CD4-positive, CD25-positive, alpha-beta regulatory T cell (primary cell): Measurements from ENCODE around the gene IL1RAPL1. TPM values are rescaled to one million over a fixed set of nuclear protein-coding genes. Genes with fewer than 3 reads are reported as not detected.
"Not testable (repeated sequence)": the region's sequence is repeated elsewhere in the genome, so short reads cannot be mapped to it uniquely, and the experiment has no call there.

Experiments
- ATAC-seq, 2 donors: fragments of 150-1000 bp; cut with Tn5 transposase; one replicate each; pipeline ENCODE4 v1.10.0; 2021; ENCODE audit warnings: low read depth in 2 of 2, moderate number of reproducible peaks in 2 of 2, moderate library complexity in 1 of 2
- DNase-seq, 3 donors: peaks; one replicate each; pipeline versions ENCODE4 v3.0.0 to v3.0.0-alpha.2; 2012 to 2022; ENCODE audit warnings: mixed read lengths in 1 of 3
- H3K27ac ChIP-seq: one replicate; pipeline ENCODE4 v1.7.0; 2013; ENCODE audit warnings: mild to moderate bottlenecking, low read length; ENCODE audit not compliant: insufficient read depth, poor library complexity, severe bottlenecking
- H3K27me3 ChIP-seq: one replicate; pipeline ENCODE4 v1.7.0; 2013; ENCODE audit warnings: low read length; ENCODE audit not compliant: control insufficient read depth, insufficient read depth
- H3K36me3 ChIP-seq: one replicate; pipeline ENCODE4 v1.7.0; 2013; ENCODE audit warnings: mild to moderate bottlenecking, low read length, moderate library complexity; ENCODE audit not compliant: control insufficient read depth, insufficient read depth
- H3K4me1 ChIP-seq: 2 replicates; pipeline ENCODE4 v1.7.0; 2013; ENCODE audit warnings: mild to moderate bottlenecking, low read length; ENCODE audit not compliant: insufficient read depth, control insufficient read depth, poor library complexity, severe bottlenecking
- H3K4me3 ChIP-seq: one replicate; pipeline ENCODE4 v1.7.0; 2013; ENCODE audit warnings: low read depth, mild to moderate bottlenecking, low read length, moderate library complexity
- H3K9me3 ChIP-seq, 2 experiments: 1 replicate in 1 of 2; 2 replicates in 1 of 2; pipeline ENCODE4 v1.7.0; 2013; ENCODE audit warnings: low read length in 2 of 2, mild to moderate bottlenecking in 1 of 2, moderate library complexity in 1 of 2; ENCODE audit not compliant: control insufficient read depth in 2 of 2
- H3K27ac Mint-ChIP-seq, 3 donors: one replicate each; pipeline ENCODE4 v1.8.0; 2020 to 2022; ENCODE audit warnings: mild to moderate bottlenecking in 3 of 3, mixed read lengths in 3 of 3, moderate library complexity in 2 of 3
- H3K27me3 Mint-ChIP-seq: one replicate; pipeline ENCODE4 v1.8.0; 2022; ENCODE audit warnings: mild to moderate bottlenecking, mixed read lengths
- H3K36me3 Mint-ChIP-seq: one replicate; pipeline ENCODE4 v1.8.0; 2020; ENCODE audit warnings: mixed read lengths
- H3K4me1 Mint-ChIP-seq, 4 donors: one replicate each; pipeline ENCODE4 v1.8.0; 2020 to 2022; ENCODE audit warnings: mixed read lengths in 4 of 4, mild to moderate bottlenecking in 1 of 4
- H3K4me3 Mint-ChIP-seq, 4 donors: one replicate each; pipeline ENCODE4 v1.8.0; 2020 to 2022; ENCODE audit warnings: mild to moderate bottlenecking in 4 of 4, mixed read lengths in 4 of 4, moderate library complexity in 3 of 4
- H3K9me3 Mint-ChIP-seq, 7 donors: one replicate each; pipeline ENCODE4 v1.8.0; 2020 to 2022; ENCODE audit warnings: mixed read lengths in 7 of 7, mild to moderate bottlenecking in 3 of 7, moderate library complexity in 2 of 7
- polyA plus RNA-seq, 4 donors: library from polyadenylated mRNA; unstranded; fragments of 300-500 nt; fragmentation: Illumina TruSeq; gene quantifications; one replicate each; pipeline ENCODE4 v1.2.3, GENCODE V29; 2021
- total RNA-seq: library from RNA; stranded (reverse); gene quantifications from one replicate; pipeline ENCODE4 v1.2.3, GENCODE V29; 2022

The IL1RAPL1 gene
- total and polyA plus RNA-seq, 5 donors from 2014 or later: not detected

DNA sequence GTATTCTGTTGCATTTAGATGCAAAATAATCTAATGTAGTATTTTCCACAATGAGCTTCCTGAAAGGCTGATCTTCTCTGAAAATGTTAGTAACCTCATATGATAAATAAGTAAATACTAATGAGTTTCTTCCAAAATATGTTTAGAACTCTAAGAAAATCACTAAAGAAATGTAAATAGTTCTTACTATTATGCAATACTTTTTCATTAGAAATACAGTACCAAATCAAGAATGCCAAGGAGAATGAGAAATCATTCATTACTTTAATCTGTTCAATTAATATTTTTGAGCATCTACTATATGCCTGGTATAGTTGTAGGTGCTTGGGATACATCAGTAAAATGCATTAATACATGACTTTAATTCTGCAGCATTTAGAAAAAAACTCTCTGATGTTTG lies 130.6 kb downstream of the IL1RAPL1 start:
- Mint-ChIP-seq H3K36me3 (no peaks in the 10 kb centered on the region), H3K4me1 (no peaks in the 10 kb centered on the region), H3K27ac (no peak overlapping the region), H3K4me3 (no peak overlapping the region), H3K9me3 (peaks cover 0 to 7% (median 2%) of the 10 kb centered on the region in 7 donors), H3K27me3 (no peaks in the 10 kb centered on the region)
- ATAC-seq (no peak), DNase-seq (no peak)
- H3K9me3 ChIP-seq: no peaks in the 10 kb centered on the region
- H3K4me3 ChIP-seq: no peak overlapping the region
- no peak overlapping the region for H3K27ac ChIP-seq
- no peaks in the 10 kb centered on the region for H3K36me3 ChIP-seq
- H3K27me3 ChIP-seq: no peaks in the 10 kb centered on the region
- no peaks in the 10 kb centered on the region for H3K4me1 ChIP-seq

DNA sequence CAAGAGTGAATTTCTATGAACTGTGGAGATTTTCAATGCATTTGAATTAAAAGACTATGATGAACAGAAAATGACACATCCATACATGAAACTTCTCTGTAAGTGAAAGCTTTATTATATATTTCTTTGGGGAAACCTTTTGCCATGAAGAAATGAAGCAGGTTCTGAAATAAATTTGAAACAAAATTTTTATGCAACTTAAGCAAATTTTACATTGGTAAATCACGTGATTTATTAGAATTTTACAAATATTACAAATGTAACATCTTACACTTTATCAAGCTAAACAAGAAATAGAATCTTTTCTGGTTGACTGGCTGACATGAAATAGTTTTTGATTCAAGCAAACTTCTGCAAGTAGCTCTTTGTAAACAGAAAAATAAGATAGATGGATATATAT lies 131.2 kb downstream of the IL1RAPL1 start:
- no peaks in the 10 kb centered on the region for H3K4me1 Mint-ChIP-seq
- H3K27me3 Mint-ChIP-seq: no peaks in the 10 kb centered on the region
- Histone ChIP-seq H3K36me3 (no peaks in the 10 kb centered on the region), H3K4me3 (no peak overlapping the region), H3K4me1 (no peaks in the 10 kb centered on the region), H3K9me3 (no peaks in the 10 kb centered on the region), H3K27me3 (no peaks in the 10 kb centered on the region), H3K27ac (no peak overlapping the region)
- DNase-seq (no peak), ATAC-seq (no peak)
- no peaks in the 10 kb centered on the region for H3K36me3 Mint-ChIP-seq
- H3K4me3 Mint-ChIP-seq: no peak overlapping the region
- H3K9me3 Mint-ChIP-seq: peaks cover 0 to 7% (median 5%) of the 10 kb centered on the region in 7 donors
- no peak overlapping the region for H3K27ac Mint-ChIP-seq

DNA sequence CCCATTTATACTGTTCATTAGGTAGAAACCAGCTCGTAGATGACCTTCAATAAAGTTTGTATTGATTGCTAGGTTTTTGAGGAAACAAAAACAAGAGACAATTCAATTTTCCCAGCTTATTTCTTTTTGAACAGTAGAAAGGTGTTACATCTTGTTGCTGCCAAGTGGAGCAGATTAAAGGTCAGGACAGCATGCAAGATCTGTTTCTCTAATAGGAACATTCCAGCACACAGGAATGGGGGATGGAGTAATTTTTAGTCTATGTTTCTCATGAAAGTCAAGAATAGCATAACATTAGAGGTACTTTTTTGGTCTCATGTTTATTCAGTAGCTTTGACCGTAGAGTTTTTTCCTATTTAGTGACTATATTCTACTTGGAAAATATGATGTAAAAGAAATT lies 132.4 kb downstream of the IL1RAPL1 start:
- DNase-seq: no peak
- Histone ChIP-seq H3K36me3 (no peaks in the 10 kb centered on the region), H3K9me3 (no peaks in the 10 kb centered on the region), H3K27me3 (no peaks in the 10 kb centered on the region), H3K4me1 (no peaks in the 10 kb centered on the region), H3K4me3 (no peak overlapping the region), H3K27ac (no peak overlapping the region)
- no peaks in the 10 kb centered on the region for H3K4me1 Mint-ChIP-seq
- H3K4me3 Mint-ChIP-seq: no peak overlapping the region
- no peaks in the 10 kb centered on the region for H3K36me3 Mint-ChIP-seq
- H3K9me3 Mint-ChIP-seq: peaks cover 0 to 10% (median 5%) of the 10 kb centered on the region in 7 donors
- ATAC-seq: no peak
- no peaks in the 10 kb centered on the region for H3K27me3 Mint-ChIP-seq
- no peak overlapping the region for H3K27ac Mint-ChIP-seq

DNA sequence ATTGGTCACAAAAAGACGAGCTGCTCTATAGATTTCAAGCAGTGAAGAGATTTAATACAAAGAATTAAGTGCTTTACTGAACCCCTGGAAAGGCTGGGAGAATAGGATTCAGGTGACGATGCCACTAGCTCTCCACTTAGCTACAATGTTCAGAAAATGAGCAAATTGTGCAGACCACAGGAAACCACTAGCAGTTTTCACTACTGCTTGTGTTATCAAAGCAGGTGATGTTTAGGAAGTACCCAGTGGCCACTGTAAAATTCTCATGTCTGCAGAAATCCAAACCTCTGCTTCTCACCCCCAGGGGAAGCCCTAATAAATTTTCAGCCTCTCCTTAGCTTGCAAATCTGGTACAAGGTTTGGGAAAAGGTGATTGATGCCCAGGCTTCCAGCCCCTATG lies 165.1 kb downstream of the IL1RAPL1 start:
- no peaks in the 10 kb centered on the region for H3K27me3 Mint-ChIP-seq
- ATAC-seq: no peak
- H3K4me3 Mint-ChIP-seq: no peak overlapping the region
- Histone ChIP-seq H3K4me1 (no peaks in the 10 kb centered on the region), H3K36me3 (no peaks in the 10 kb centered on the region), H3K27me3 (no peaks in the 10 kb centered on the region), H3K9me3 (no peaks in the 10 kb centered on the region), H3K4me3 (no peak overlapping the region), H3K27ac (no peak overlapping the region)
- no peaks in the 10 kb centered on the region for H3K36me3 Mint-ChIP-seq
- no peak overlapping the region for H3K27ac Mint-ChIP-seq
- peaks cover 0 to 4% (median 0%) of the 10 kb centered on the region in 4 donors for H3K4me1 Mint-ChIP-seq
- no peak for DNase-seq
- H3K9me3 Mint-ChIP-seq: peaks cover 0 to 9% (median 3%) of the 10 kb centered on the region in 7 donors

DNA sequence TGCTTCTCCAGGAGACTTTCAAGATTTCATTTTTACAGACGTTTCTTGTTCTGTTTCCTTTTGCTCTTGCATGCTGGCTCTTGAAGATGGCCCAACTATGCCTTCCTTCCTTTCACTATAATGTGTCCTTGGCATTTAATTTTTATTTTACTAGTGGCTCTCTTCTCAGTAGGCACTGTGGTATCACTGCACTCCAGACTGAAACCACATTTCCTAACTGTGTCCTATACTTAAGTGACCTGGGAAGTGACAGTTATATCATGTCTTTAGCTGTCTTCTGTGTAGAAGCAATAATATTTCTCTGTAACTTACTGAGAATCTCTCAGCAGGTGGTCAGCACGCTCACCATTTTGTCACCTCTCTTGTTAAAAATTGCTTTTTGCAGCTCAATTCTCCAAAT lies 168.9 kb downstream of the IL1RAPL1 start:
- peaks cover 0 to 4% (median 0%) of the 10 kb centered on the region in 4 donors for H3K4me1 Mint-ChIP-seq
- no peaks in the 10 kb centered on the region for H3K4me1 ChIP-seq
- H3K4me3 ChIP-seq: no peak overlapping the region
- no peak overlapping the region for H3K27ac Mint-ChIP-seq
- H3K9me3 ChIP-seq: no peaks in the 10 kb centered on the region
- H3K36me3 Mint-ChIP-seq: no peaks in the 10 kb centered on the region
- H3K36me3 ChIP-seq: no peaks in the 10 kb centered on the region
- DNase-seq (no peak), ATAC-seq (no peak)
- peaks cover 0 to 5% (median 1%) of the 10 kb centered on the region in 7 donors for H3K9me3 Mint-ChIP-seq
- no peaks in the 10 kb centered on the region for H3K27me3 ChIP-seq
- no peak overlapping the region for H3K4me3 Mint-ChIP-seq
- no peaks in the 10 kb centered on the region for H3K27me3 Mint-ChIP-seq
- H3K27ac ChIP-seq: no peak overlapping the region

DNA sequence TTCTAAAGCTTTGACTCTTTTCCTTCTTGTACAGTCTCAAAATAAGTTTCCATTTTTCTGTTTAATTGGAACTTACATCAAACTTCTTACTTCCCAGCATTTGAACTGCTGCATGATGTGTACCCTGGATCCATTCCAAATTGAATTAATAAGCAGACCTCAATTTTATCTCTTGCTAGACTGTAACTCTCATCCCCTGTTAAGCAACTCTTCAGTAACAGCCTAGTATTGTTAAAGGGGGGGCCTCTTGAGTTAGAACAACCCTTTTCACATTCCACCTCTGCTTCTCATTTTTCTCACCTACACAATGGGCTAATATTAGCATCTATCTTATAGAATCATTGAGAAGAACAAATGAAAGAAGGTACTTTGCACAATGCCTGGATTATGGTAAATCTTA lies 169.4 kb downstream of the IL1RAPL1 start:
- H3K4me3 Mint-ChIP-seq: no peak overlapping the region
- H3K4me3 ChIP-seq: no peak overlapping the region

DNA sequence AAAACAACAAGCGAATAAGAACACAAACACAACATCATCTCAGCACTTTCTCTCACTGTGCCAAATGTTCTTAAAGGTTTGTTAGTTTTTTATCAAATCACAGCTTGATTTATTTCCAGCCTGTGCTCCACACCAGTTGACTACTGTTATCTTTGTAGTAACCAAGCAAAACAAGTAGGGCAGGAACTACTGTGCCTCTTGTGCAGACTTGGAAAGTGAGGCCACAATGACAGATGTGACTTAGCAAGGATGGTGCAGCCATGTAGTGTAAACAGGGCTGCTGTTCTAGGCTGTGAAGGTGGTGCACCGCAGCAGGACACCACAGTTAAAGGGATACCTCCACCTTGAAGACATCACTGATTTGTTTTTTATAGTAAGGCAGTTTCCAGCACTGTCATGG lies 170.0 kb downstream of the IL1RAPL1 start:
- H3K4me3 ChIP-seq: no peak overlapping the region
- peaks cover 0 to 4% (median 0%) of the 10 kb centered on the region in 4 donors for H3K4me1 Mint-ChIP-seq
- no peaks in the 10 kb centered on the region for H3K4me1 ChIP-seq
- H3K27me3 Mint-ChIP-seq: no peaks in the 10 kb centered on the region
- no peak for DNase-seq
- H3K27me3 ChIP-seq: no peaks in the 10 kb centered on the region
- no peak overlapping the region for H3K4me3 Mint-ChIP-seq
- no peak overlapping the region for H3K27ac Mint-ChIP-seq
- no peaks in the 10 kb centered on the region for H3K36me3 ChIP-seq
- ATAC-seq: no peak
- no peaks in the 10 kb centered on the region for H3K9me3 ChIP-seq
- no peak overlapping the region for H3K27ac ChIP-seq
- H3K36me3 Mint-ChIP-seq: no peaks in the 10 kb centered on the region
- peaks cover 0 to 5% (median 2%) of the 10 kb centered on the region in 7 donors for H3K9me3 Mint-ChIP-seq

More for the DNA sequence above, 169.4 kb downstream of the IL1RAPL1 start:
- H3K27ac ChIP-seq: no peak overlapping the region
- no peaks in the 10 kb centered on the region for H3K4me1 ChIP-seq
- DNase-seq: no peak
- H3K36me3 Mint-ChIP-seq: no peaks in the 10 kb centered on the region
- no peaks in the 10 kb centered on the region for H3K36me3 ChIP-seq
- no peaks in the 10 kb centered on the region for H3K27me3 Mint-ChIP-seq
- no peak for ATAC-seq
- peaks cover 0 to 5% (median 2%) of the 10 kb centered on the region in 7 donors for H3K9me3 Mint-ChIP-seq
- peaks cover 0 to 4% (median 0%) of the 10 kb centered on the region in 4 donors for H3K4me1 Mint-ChIP-seq
- no peaks in the 10 kb centered on the region for H3K9me3 ChIP-seq
- H3K27me3 ChIP-seq: no peaks in the 10 kb centered on the region
- H3K27ac Mint-ChIP-seq: no peak overlapping the region

DNA sequence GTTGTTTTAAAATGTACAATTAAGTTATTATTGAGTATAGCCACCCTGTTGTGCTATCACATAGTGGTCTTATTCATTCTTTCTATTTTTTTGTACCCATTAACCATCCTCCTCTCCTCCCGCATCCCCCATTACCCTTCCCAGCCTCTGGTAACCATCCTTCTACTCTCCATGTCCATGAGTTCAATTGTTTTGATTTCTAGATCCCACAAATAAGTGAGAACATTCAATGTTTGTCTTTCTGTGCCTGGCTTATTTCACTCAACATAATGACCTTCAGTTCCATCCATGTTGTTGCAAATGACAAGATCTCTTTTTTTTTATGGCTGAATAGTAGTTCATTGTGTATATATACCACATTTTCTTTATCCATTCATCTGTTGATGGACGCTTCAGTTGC lies 179.3 kb downstream of the IL1RAPL1 start:
- H3K9me3 ChIP-seq, H3K36me3 ChIP-seq, H3K27me3 Mint-ChIP-seq, H3K27ac ChIP-seq, H3K27ac Mint-ChIP-seq, H3K4me3 ChIP-seq, ATAC-seq, H3K4me1 ChIP-seq, H3K27me3 ChIP-seq, H3K4me1 Mint-ChIP-seq, DNase-seq, H3K9me3 Mint-ChIP-seq, H3K36me3 Mint-ChIP-seq, H3K4me3 Mint-ChIP-seq: not testable (repeated sequence)
